T-helper 17 cell (primary cell): ENCODE results near the gene CALML6. TPM values are rescaled to one million over a fixed set of nuclear protein-coding genes. Genes with fewer than 3 reads are reported as not detected.

Experiments
- ATAC-seq: fragments of 150-1000 bp; cut with Tn5 transposase; 2 replicates; pipeline ENCODE4 v1.10.0; 2021; ENCODE audit warnings: mild to moderate bottlenecking, moderate library complexity
- DNase-seq, 3 donors: peaks; one replicate each; pipeline versions ENCODE4 v3.0.0 to v3.0.0-alpha.2; 2020 to 2021
- H3K9me3 ChIP-seq: one replicate; pipeline ENCODE4 v1.7.0; 2013; ENCODE audit warnings: low read length, mild to moderate bottlenecking; ENCODE audit not compliant: control insufficient read depth, poor library complexity, severe bottlenecking
- H3K27ac Mint-ChIP-seq: one replicate; pipeline ENCODE4 v1.8.0; 2022; ENCODE audit warnings: mild to moderate bottlenecking, moderate library complexity, mixed read lengths
- H3K27me3 Mint-ChIP-seq: one replicate; pipeline ENCODE4 v1.8.0; 2022; ENCODE audit warnings: mixed read lengths
- H3K36me3 Mint-ChIP-seq: one replicate; pipeline ENCODE4 v1.8.0; 2022; ENCODE audit warnings: low read depth, mixed read lengths
- H3K4me1 Mint-ChIP-seq: one replicate; pipeline ENCODE4 v1.8.0; 2022; ENCODE audit warnings: mild to moderate bottlenecking, mixed read lengths
- H3K4me3 Mint-ChIP-seq: one replicate; pipeline ENCODE4 v1.8.0; 2022; ENCODE audit warnings: mild to moderate bottlenecking, moderate library complexity, mixed read lengths
- total RNA-seq, 4 donors: library from RNA in 2 of 4; stranded (reverse) in 2 of 4; gene quantifications; one replicate each; pipeline ENCODE4 v1.2.3 and lab custom pipeline; 2022 to 2026

The CALML6 gene
- total RNA-seq, 2 donors from 2014 or later, result 0.35 to 0.55 TPM

GRCh38 chr1:1941868-1942752, 27.1 kb downstream of the CALML6 start:
- no peak overlapping the region for H3K27ac Mint-ChIP-seq
- peaks cover 4% of the 10 kb centered on the region for H3K4me1 Mint-ChIP-seq
- no peaks in the 10 kb centered on the region for H3K36me3 Mint-ChIP-seq
- H3K27me3 Mint-ChIP-seq, result peaks cover 5% of the 10 kb centered on the region
- DNase-seq (peak in 1 of 3 donors; percentile 9), ATAC-seq (no peak)
- H3K9me3 ChIP-seq, result no peaks in the 10 kb centered on the region
- no peak overlapping the region for H3K4me3 Mint-ChIP-seq

- Mint-ChIP-seq H3K4me1 (peaks cover 4% of the 10 kb centered on the region), H3K4me3 (no peak overlapping the region)
These were observed 27.9 kb downstream of the CALML6 start for GRCh38 chr1:1942753-1943656.

GRCh38 chr1:1943834-1944570, 28.9 kb downstream of the CALML6 start:
- ATAC-seq, result peak; percentile 98
- Mint-ChIP-seq H3K27ac (no peak overlapping the region), H3K4me3 (peak overlapping the region; percentile 82)

More at GRCh38 chr1:1942753-1943656, 27.9 kb downstream of the CALML6 start:
- H3K27ac Mint-ChIP-seq, result no peak overlapping the region
- H3K9me3 ChIP-seq, result no peaks in the 10 kb centered on the region
- ATAC-seq (no peak), DNase-seq (no peak)
- H3K27me3 Mint-ChIP-seq, result peaks cover 5% of the 10 kb centered on the region
- H3K36me3 Mint-ChIP-seq, result no peaks in the 10 kb centered on the region

GRCh38 chr1:1945782-1946393, 30.8 kb downstream of the CALML6 start:
- no peak overlapping the region for H3K4me3 Mint-ChIP-seq
- H3K36me3 Mint-ChIP-seq, result no peaks in the 10 kb centered on the region
- no peaks in the 10 kb centered on the region for H3K9me3 ChIP-seq
- H3K4me1 Mint-ChIP-seq, result peaks cover 4% of the 10 kb centered on the region
- no peak overlapping the region for H3K27ac Mint-ChIP-seq
- no peak for ATAC-seq
- no peak for DNase-seq
- peaks cover 18% of the 10 kb centered on the region for H3K27me3 Mint-ChIP-seq

More at GRCh38 chr1:1943834-1944570, 28.9 kb downstream of the CALML6 start:
- Mint-ChIP-seq H3K36me3 (no peaks in the 10 kb centered on the region), H3K4me1 (peaks cover 4% of the 10 kb centered on the region), H3K27me3 (peaks cover 5% of the 10 kb centered on the region)
- H3K9me3 ChIP-seq, result no peaks in the 10 kb centered on the region
- peak; percentile 37 to 53 (median 45) for DNase-seq

- no peaks in the 10 kb centered on the region for H3K36me3 Mint-ChIP-seq
- H3K4me1 Mint-ChIP-seq, result peaks cover 4% of the 10 kb centered on the region
- no peak overlapping the region for H3K27ac Mint-ChIP-seq
- peaks cover 18% of the 10 kb centered on the region for H3K27me3 Mint-ChIP-seq
- no peaks in the 10 kb centered on the region for H3K9me3 ChIP-seq
- no peak for ATAC-seq
- DNase-seq, result no peak
- no peak overlapping the region for H3K4me3 Mint-ChIP-seq
These were observed 31.5 kb downstream of the CALML6 start for GRCh38 chr1:1946540-1946939.

DNA sequence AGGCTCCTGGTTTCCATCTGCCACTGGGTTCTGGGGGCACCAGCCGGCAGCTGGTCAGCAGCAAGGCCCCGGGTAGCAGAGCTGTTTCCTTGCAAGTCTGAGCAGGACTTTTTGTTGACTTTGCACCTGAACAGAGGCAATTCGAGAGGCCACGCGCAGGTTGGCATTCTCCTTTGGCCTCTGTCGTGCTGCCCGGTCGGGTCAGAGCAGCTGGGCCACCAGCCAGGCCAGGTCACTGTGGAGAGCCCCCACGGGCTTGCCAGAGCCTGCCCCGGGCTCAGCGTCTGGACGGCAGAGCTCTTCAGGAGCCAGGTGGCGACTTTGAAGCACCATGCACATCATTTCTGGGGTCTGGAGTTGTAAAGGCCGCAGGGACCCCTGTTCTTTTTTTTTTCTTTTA, 32.4 kb downstream of the CALML6 start:
- Mint-ChIP-seq H3K27me3 (peaks cover 23% of the 10 kb centered on the region), H3K27ac (no peak overlapping the region), H3K4me1 (peaks cover 4% of the 10 kb centered on the region), H3K36me3 (peaks cover 2% of the 10 kb centered on the region), H3K4me3 (no peak overlapping the region)
- H3K9me3 ChIP-seq, result no peaks in the 10 kb centered on the region
- ATAC-seq, result no peak
- peak in 1 of 3 donors; percentile 7 for DNase-seq

GRCh38 chr1:1948783-1949182, 33.7 kb downstream of the CALML6 start:
- peaks cover 6% of the 10 kb centered on the region for H3K4me1 Mint-ChIP-seq
- DNase-seq, result no peak
- peaks cover 28% of the 10 kb centered on the region for H3K27me3 Mint-ChIP-seq
- H3K27ac Mint-ChIP-seq, result no peak overlapping the region
- no peaks in the 10 kb centered on the region for H3K9me3 ChIP-seq
- ATAC-seq, result no peak
- H3K36me3 Mint-ChIP-seq, result peaks cover 2% of the 10 kb centered on the region
- H3K4me3 Mint-ChIP-seq, result no peak overlapping the region

GRCh38 chr1:1950940-1951339, 35.9 kb downstream of the CALML6 start:
- peaks cover 2% of the 10 kb centered on the region for H3K4me1 Mint-ChIP-seq

DNA sequence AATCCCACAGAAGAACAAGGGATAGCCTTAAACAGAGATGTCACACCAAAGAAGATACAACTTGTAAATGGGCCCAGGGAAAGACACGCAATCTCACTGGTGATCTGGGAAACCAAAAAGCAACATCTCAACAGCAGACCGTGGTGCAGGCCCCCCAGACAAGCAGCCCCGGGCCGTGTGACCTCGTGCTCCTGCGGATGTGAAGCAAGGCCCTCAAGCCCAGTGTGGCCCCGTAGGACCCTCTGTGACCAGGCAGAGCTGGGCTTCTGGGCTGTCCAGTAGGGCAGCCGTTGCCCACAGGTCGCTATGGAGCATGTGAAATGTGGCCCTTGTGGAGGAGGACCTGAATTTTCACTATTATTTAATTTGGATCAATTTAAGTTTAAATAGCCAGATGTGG, 39.0 kb downstream of the CALML6 start:
- H3K9me3 ChIP-seq, result no peaks in the 10 kb centered on the region
- ATAC-seq, result no peak
- no peak for DNase-seq
- Mint-ChIP-seq H3K27me3 (peaks cover 30% of the 10 kb centered on the region), H3K4me1 (peaks cover 2% of the 10 kb centered on the region), H3K36me3 (peaks cover 2% of the 10 kb centered on the region), H3K27ac (no peak overlapping the region), H3K4me3 (no peak overlapping the region)

More at GRCh38 chr1:1950940-1951339, 35.9 kb downstream of the CALML6 start:
- ATAC-seq (no peak), DNase-seq (no peak)
- Mint-ChIP-seq H3K4me3 (no peak overlapping the region), H3K27ac (no peak overlapping the region), H3K36me3 (peaks cover 2% of the 10 kb centered on the region), H3K27me3 (peaks cover 27% of the 10 kb centered on the region)
- H3K9me3 ChIP-seq, result no peaks in the 10 kb centered on the region

DNA sequence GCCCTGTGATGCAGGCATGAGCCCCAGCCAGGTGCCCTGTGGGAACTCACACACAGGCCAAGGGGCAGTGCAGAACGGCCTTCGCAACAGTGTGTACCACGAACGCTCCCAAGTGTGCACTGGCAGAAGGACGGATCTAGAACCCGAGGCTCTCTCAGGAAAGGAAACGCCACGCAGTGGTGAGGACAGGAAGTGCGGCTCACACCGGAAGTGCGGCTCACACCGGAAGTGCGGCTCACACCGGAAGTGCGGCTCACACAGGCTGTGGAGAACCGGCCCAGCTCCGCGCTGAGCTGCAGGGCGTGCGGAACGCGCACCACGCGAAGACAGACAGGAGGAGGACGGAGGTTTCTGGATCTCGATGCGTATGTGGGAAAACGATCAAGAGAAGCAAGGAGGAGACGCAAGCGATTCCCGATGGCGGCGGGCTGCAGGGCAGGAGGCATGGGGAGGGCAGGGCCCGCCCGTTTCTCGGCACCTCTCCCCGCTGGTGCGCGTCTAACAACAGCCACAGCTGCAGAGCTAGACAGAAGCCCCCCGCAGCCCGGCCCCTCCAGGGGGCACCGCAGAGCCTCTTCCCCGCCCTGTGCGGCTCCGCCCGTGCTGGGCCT, 39.9 kb downstream of the CALML6 start:
- peaks cover 2% of the 10 kb centered on the region for H3K36me3 Mint-ChIP-seq
- DNase-seq, result no peak
- H3K4me1 Mint-ChIP-seq, result peaks cover 2% of the 10 kb centered on the region
- no peaks in the 10 kb centered on the region for H3K9me3 ChIP-seq
- peaks cover 33% of the 10 kb centered on the region for H3K27me3 Mint-ChIP-seq
- no peak for ATAC-seq
- H3K4me3 Mint-ChIP-seq, result no peak overlapping the region
- no peak overlapping the region for H3K27ac Mint-ChIP-seq

DNA sequence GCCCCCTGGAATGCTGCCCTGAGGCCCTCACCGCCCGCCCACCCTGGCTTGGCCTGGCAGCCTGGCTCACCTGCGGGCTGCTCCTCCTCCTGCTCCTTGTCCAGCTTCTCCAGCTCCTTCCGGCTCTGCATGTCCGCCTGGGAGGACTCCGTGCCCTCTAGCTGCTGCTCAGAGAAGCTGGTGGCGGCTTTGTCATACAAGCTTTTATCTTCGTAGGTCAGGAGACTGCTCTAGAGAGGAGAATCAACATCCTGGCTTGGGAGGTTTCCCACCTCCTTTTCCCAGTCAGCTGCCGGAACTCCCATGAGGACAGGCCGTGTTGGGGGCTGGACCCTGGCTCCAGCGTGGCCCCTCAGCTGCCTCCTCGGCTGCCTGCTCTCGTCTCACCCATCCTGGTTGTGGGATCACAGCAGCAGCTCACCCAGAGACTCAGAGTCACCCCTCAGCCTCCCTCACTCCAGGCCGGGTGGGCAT, 40.6 kb downstream of the CALML6 start:
- no peak overlapping the region for H3K4me3 Mint-ChIP-seq
- H3K4me1 Mint-ChIP-seq, result peaks cover 2% of the 10 kb centered on the region

GRCh38 chr1:1956101-1956500, 41.0 kb downstream of the CALML6 start:
- DNase-seq (peak in 1 of 3 donors; percentile 6), ATAC-seq (no peak)
- no peaks in the 10 kb centered on the region for H3K9me3 ChIP-seq
- Mint-ChIP-seq H3K36me3 (peaks cover 6% of the 10 kb centered on the region), H3K27ac (peak overlapping the region; percentile 32), H3K27me3 (peaks cover 36% of the 10 kb centered on the region), H3K4me3 (no peak overlapping the region), H3K4me1 (peaks cover 5% of the 10 kb centered on the region)

More for the DNA sequence above, 40.6 kb downstream of the CALML6 start:
- Mint-ChIP-seq H3K36me3 (peaks cover 2% of the 10 kb centered on the region), H3K27me3 (peaks cover 33% of the 10 kb centered on the region), H3K27ac (peak overlapping the region; percentile 32)
- ATAC-seq (no peak), DNase-seq (no peak)
- no peaks in the 10 kb centered on the region for H3K9me3 ChIP-seq
